A549 (cell line): ENCODE results near the gene UNC119B. TPM values are rescaled to one million over a fixed set of nuclear protein-coding genes. Genes with fewer than 3 reads are reported as not detected.

ENCODE experiments used
- ATAC-seq, 2 experiments: fragments of 200-7000 bp in 1 of 2; fragments of >200 bp in 1 of 2; cut with Nextera tagmentation in 1 of 2; cut with Tn5 transposase in 1 of 2; 3 replicates each; pipeline versions ENCODE4 v1.8.0 to v1.9.1; 2018 to 2020; ENCODE audit warnings: mild to moderate bottlenecking in 1 of 2, moderate library complexity in 1 of 2
- CTCF ChIA-PET: fragments of 300-600 bp; sonication (Branson Sonifier 250); formaldehyde crosslinking; extraction: SDS; loops from one replicate; lab custom pipeline; 2021; ENCODE audit warnings: antibody characterized with exemption, inconsistent platforms; lab: Yijun Ruan, JAX
- POLR2A ChIA-PET: fragments of 350-600 bp; formaldehyde crosslinking; extraction: SDS; loops from one replicate; lab custom pipeline; 2021; ENCODE audit warnings: antibody characterized with exemption, inconsistent platforms; lab: Yijun Ruan, JAX
- DNase-seq, 2 experiments: peaks; one replicate each; pipeline versions ENCODE4 v3.0.0 to v3.0.0-alpha.2; 2011 to 2016; ENCODE audit warnings: low read depth in 1 of 2, low spot score in 1 of 2
- FAIRE-seq: peaks from 2 replicates; lab custom pipeline; 2011; peaks lifted over from hg19 to GRCh38; lab: Jason Lieb, UNC
- H3K27ac ChIP-seq, 2 experiments: fragments of >200 bp; sonication (Bioruptor Twin); formaldehyde crosslinking; 3 replicates each; pipeline ENCODE4 v1.5.1; 2016 to 2017
- H3K4me1 ChIP-seq: fragments of >200 bp; sonication (Bioruptor Twin); formaldehyde crosslinking; 3 replicates; pipeline ENCODE4 v1.6.1; 2016
- H3K4me2 ChIP-seq: fragments of >200 bp; sonication (Bioruptor Twin); formaldehyde crosslinking; 3 replicates; pipeline ENCODE4 v1.6.1; 2016
- H3K4me3 ChIP-seq: fragments of >200 bp; sonication (Bioruptor Twin); formaldehyde crosslinking; 3 replicates; pipeline ENCODE4 v1.5.1; 2016
- H3K9me3 ChIP-seq: fragments of >200 bp; sonication (Bioruptor Twin); formaldehyde crosslinking; 3 replicates; pipeline ENCODE4 v1.6.1; 2016
- ATOH8 ChIP-seq: fragments of 250-450 bp; sonication (Bioruptor Pico); IDR thresholded peaks from 2 replicates; pipeline ENCODE4 v1.5.0; 2020; ENCODE audit warnings: low read depth, mild to moderate bottlenecking, moderate library complexity
- CBX2 ChIP-seq: fragments of 200-600 bp; sonication (generic); IDR thresholded peaks from 2 replicates; pipeline ENCODE4 v1.6.1; 2016; ENCODE audit warnings: low read depth, mild to moderate bottlenecking, borderline replicate concordance
- CEBPB ChIP-seq, 2 experiments: fragments of >200 bp in 1 of 2; sonication (Bioruptor Twin) in 1 of 2; formaldehyde crosslinking in 1 of 2; IDR thresholded peaks; 2 replicates each; pipeline ENCODE4 v1.6.1; 2012 to 2016
- CTCF ChIP-seq: fragments of >200 bp; sonication (Bioruptor Twin); formaldehyde crosslinking; IDR thresholded peaks from 3 replicates; pipeline ENCODE4 v1.5.1; 2016
- E2F6 ChIP-seq: IDR thresholded peaks from 2 replicates; pipeline ENCODE4 v1.6.1; 2012; ENCODE audit warnings: low read depth, borderline replicate concordance
- EHF ChIP-seq: fragments of 250-450 bp; sonication (Bioruptor Pico); IDR thresholded peaks from 2 replicates; pipeline ENCODE4 v1.5.0; 2020; ENCODE audit warnings: mild to moderate bottlenecking
- ELK1 ChIP-seq: fragments of 150-350 bp; IDR thresholded peaks from 2 replicates; pipeline ENCODE4 v1.6.1; 2014; ENCODE audit warnings: low read depth, mild to moderate bottlenecking, low read length
- FOSB ChIP-seq: fragments of 250-450 bp; sonication (Bioruptor Pico); IDR thresholded peaks from 2 replicates; pipeline ENCODE4 v1.5.0; 2020; ENCODE audit warnings: mild to moderate bottlenecking, moderate library complexity
- FOXS1 ChIP-seq: fragments of 250-450 bp; sonication (Bioruptor Pico); IDR thresholded peaks from 2 replicates; pipeline ENCODE4 v1.5.0; 2020; ENCODE audit warnings: mild to moderate bottlenecking, moderate library complexity
- HEYL ChIP-seq: fragments of 250-450 bp; sonication (Bioruptor Pico); IDR thresholded peaks from 2 replicates; pipeline ENCODE4 v1.8.0; 2021; ENCODE audit warnings: mild to moderate bottlenecking, moderate library complexity
- HMGXB4 ChIP-seq: fragments of 250-450 bp; sonication (Bioruptor Pico); IDR thresholded peaks from 2 replicates; pipeline ENCODE4 v1.5.0; 2021; ENCODE audit warnings: mild to moderate bottlenecking, moderate library complexity, borderline replicate concordance
- HOXA7 ChIP-seq: fragments of 250-450 bp; sonication (Bioruptor Pico); IDR thresholded peaks from 2 replicates; pipeline ENCODE4 v1.5.0; 2020; ENCODE audit warnings: mild to moderate bottlenecking, moderate library complexity
- HOXB5 ChIP-seq: fragments of 250-450 bp; sonication (Bioruptor Pico); IDR thresholded peaks from 2 replicates; pipeline ENCODE4 v1.5.0; 2020; ENCODE audit warnings: mild to moderate bottlenecking, moderate library complexity
- JUN ChIP-seq, 2 experiments: fragments of >200 bp; sonication (Bioruptor Twin); formaldehyde crosslinking; IDR thresholded peaks; 2 replicates in 1 of 2; 3 replicates in 1 of 2; pipeline ENCODE4 v1.6.1; 2016 to 2017
- NPAS2 ChIP-seq: fragments of 250-450 bp; sonication (Bioruptor Pico); IDR thresholded peaks from 2 replicates; pipeline ENCODE4 v1.8.0; 2022; ENCODE audit warnings: mild to moderate bottlenecking, moderate library complexity, borderline replicate concordance
- RCOR1 ChIP-seq: fragments of 150-350 bp; IDR thresholded peaks from 2 replicates; pipeline ENCODE4 v1.6.1; 2014; ENCODE audit warnings: antibody characterized with exemption, low read length, low read depth
- RNF2 ChIP-seq: fragments of 200-600 bp; sonication (generic); IDR thresholded peaks from 2 replicates; pipeline ENCODE4 v1.6.1; 2016; ENCODE audit warnings: low read depth, mild to moderate bottlenecking, antibody characterized with exemption, moderate library complexity, borderline replicate concordance
- SREBF2 ChIP-seq: fragments of 450-650 bp; IDR thresholded peaks from 2 replicates; pipeline ENCODE4 v1.6.1; 2014; ENCODE audit warnings: mild to moderate bottlenecking, moderate library complexity
- TFCP2L1 ChIP-seq: fragments of 250-450 bp; sonication (Bioruptor Pico); IDR thresholded peaks from 2 replicates; pipeline ENCODE4 v1.5.0; 2021; ENCODE audit warnings: mild to moderate bottlenecking
- ZC3H11A ChIP-seq: fragments of 450-650 bp; IDR thresholded peaks from 2 replicates; pipeline ENCODE4 v1.6.1; 2014; ENCODE audit warnings: antibody characterized with exemption, mild to moderate bottlenecking
- WGBS: methylation state at CpG from one replicate; pipeline ENCODE4 v1.1.6; 2017; ENCODE audit errors: missing lambda C conversion rate; 5-methylcytosine and 5-hydroxymethylcytosine counted together
- polyA plus RNA-seq, 4 experiments: library from polyadenylated mRNA; depleted of rRNA in 3 of 4; stranded (reverse); fragments of >200 nt; fragmentation: RNase III in 1 of 4; extraction: RNeasy Plus Mini Kit Qiagen cat#74134 plus additional on column Dnase treatment in 1 of 4; gene quantifications; 2 replicates in 3 of 4; 3 replicates in 1 of 4; pipeline ENCODE4 v1.2.3, GENCODE V29; 2011 to 2017

Gene UNC119B
- polyA plus RNA-seq, 2 of the 4 experiments (the other 2 are of a cell fraction) = 25.8 to 41.5 TPM

GRCh38 chr12:120698665-120699064 lies 11.6 kb upstream of the UNC119B start:
- no peak for ATAC-seq
- WGBS = 100% methylated on average over 3 of the region's 3 CpGs

More at GRCh38 chr12:120698665-120699064, 11.6 kb upstream of the UNC119B start:
- POLR2A ChIA-PET = no interaction called here
- no peak overlapping the region for H3K27ac ChIP-seq
- TF ChIP-seq ATOH8 (CRISPR knock-in tag) = no peak
- TF ChIP-seq FOSB (CRISPR knock-in tag) = no peak
- TF ChIP-seq ELK1 = no peak
- no peak for TF ChIP-seq HMGXB4
- TF ChIP-seq SREBF2 = no peak
- no peak for TF ChIP-seq HOXB5 (CRISPR knock-in tag)
- no peak for TF ChIP-seq EHF
- no peak for TF ChIP-seq HEYL (CRISPR knock-in tag)
- no peak for TF ChIP-seq FOXS1 (CRISPR knock-in tag)
- no peak for TF ChIP-seq ZC3H11A
- no peak for TF ChIP-seq RCOR1
- no peak for TF ChIP-seq HOXA7
- TF ChIP-seq CEBPB (IDR thresholded peaks at IDR 0.05) = no peak
- TF ChIP-seq NPAS2 (CRISPR knock-in tag) = no peak
- TF ChIP-seq JUN (IDR thresholded peaks at IDR 0.05) = no peak
- no peak for TF ChIP-seq CBX2
- TF ChIP-seq E2F6 = no peak
- TF ChIP-seq TFCP2L1 (CRISPR knock-in tag) = no peak
- no peak for TF ChIP-seq CTCF
- no peak for TF ChIP-seq RNF2
- FAIRE-seq (no peak), DNase-seq (no peak)
- no peak overlapping the region for H3K4me2 ChIP-seq
- no peak overlapping the region for H3K4me3 ChIP-seq
- peaks cover 5% of the 10 kb centered on the region for H3K4me1 ChIP-seq
- CTCF ChIA-PET = interaction anchor here (0.8 to 19.0 kb wide), 6 partner anchors 12 to 273 kb away, joined by 3 to 137 read pairs (median 4); partner anchors contain the start of gene UNC119B
- no peaks in the 10 kb centered on the region for H3K9me3 ChIP-seq
